GM18520 (cell line): ENCODE measurements around the gene GLRA3.
A peak's percentile ranks its signal among the peaks of the same experiment; 100 is the strongest.
"Not testable (repeated sequence)": the region's sequence is repeated elsewhere in the genome, so short reads cannot be mapped to it uniquely, and the experiment has no call there.

Source experiments
- ATAC-seq: cut with Tn5 transposase; IDR thresholded peaks from one replicate; pipeline ENCODE4 v1.9.1; 2021; ENCODE audit not compliant: unreplicated experiment

The GLRA3 gene

DNA sequence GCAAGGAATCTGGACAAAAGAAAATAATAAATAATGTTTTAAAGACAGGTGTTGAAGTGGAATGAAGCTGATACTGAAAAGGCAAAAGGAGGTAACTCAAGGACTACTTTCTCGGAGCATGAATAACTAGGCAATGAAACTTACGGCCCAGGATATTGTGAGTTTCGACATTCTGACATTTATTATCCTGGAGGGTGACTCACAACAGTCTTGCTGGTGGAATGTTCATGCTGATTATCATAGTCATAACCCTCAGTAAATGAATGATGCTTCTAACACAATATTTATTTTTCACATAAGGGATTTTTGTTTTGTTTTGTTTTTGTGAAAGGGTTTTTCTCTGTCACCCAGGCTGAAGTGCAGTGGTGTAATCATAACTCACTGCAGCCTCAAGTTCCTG lies 159.8 kb downstream of the GLRA3 start:
- ATAC-seq = no peak

DNA sequence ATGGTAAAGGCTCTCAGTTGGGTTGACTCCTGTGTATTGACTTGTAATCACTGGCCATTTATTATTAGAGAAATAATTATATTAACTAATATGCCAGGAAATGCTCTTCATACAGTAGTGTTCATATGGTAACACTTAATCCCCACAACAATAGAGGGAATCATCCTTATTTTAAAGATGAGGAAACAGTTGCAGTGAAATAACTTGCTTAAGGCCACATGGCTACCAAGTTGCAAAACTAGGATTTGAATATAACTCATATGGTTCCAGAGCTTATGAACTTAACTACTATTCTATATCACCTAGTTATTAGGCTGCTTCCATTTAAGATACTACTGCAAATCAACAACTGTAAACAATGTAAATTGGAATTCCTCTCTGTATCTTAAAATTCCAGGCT lies 163.2 kb downstream of the GLRA3 start:
- ATAC-seq = no peak

DNA sequence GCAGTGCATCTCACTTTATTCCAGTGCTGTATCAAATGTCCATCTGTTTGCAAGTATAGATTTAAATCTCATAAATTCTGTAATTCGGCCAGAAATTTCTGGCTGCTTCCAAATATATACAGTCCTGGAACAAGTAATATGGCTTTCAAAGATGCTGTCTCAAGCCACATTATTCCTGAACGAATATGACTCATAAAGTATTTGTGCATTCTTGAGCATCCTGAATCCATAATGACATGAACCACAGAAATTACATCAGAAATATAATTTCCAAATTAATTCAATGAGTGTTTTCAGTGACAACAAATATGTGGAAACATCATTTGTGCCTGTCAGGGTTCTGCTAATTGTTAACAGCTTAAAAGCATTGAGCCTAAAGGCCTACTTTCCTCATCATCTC lies 165.8 kb downstream of the GLRA3 start:
- no peak for ATAC-seq

DNA sequence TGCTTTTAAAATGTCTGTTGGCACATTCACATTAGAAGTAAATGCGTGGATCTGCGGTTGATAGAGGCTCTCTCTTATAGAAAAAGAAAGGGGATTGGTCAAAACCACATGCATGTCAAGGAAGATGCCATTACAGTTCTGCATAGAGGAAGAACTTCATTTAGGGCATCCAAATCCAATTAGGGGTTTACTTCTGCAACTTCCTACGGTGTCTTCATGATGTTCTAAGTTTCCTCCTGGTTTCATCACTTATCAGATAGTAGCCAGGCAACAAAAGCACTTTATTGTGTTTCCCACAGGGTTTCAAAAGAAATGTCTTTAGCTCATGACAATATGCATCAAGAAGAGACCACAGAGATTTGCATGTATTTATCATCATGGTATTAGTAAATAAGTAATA lies 170.8 kb downstream of the GLRA3 start:
- ATAC-seq = no peak

DNA sequence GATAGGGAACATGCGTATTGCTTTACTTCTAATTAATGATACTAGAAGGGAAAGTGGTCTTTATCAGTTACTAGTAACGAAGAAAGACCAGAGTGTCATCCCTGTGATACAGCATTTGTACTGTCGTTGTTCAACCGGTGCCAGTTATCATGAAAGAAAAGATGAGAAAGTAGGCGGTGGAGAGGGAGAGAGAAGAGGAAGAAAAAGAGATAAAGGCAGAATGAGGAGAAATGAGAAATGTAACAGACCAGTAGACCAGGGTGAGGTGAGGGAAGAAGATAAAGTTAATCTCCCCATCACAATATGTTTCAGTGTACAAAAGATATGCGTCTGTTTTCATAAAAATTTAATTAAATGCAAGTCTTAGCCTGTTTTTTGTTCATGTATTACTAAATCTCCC lies 171.6 kb downstream of the GLRA3 start:
- ATAC-seq = no peak

DNA sequence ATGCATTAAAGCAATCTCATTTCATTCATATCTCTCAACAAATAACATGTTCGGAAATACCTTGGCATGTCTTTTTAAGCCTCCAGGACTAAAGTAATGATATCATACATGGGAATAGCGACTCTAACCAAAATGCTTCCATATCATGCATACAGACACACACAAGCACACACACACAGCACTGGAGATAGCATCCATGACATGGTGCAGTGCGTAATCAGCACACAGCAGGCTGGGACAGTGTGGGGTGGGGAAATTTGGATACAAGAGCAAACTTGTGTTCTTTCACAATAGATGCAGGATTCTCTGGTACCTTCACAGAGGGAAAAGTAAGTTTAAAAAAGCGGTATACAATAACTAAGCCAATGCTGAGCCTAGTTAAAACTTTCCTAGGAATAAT lies 174.4 kb downstream of the GLRA3 start:
- no peak for ATAC-seq

DNA sequence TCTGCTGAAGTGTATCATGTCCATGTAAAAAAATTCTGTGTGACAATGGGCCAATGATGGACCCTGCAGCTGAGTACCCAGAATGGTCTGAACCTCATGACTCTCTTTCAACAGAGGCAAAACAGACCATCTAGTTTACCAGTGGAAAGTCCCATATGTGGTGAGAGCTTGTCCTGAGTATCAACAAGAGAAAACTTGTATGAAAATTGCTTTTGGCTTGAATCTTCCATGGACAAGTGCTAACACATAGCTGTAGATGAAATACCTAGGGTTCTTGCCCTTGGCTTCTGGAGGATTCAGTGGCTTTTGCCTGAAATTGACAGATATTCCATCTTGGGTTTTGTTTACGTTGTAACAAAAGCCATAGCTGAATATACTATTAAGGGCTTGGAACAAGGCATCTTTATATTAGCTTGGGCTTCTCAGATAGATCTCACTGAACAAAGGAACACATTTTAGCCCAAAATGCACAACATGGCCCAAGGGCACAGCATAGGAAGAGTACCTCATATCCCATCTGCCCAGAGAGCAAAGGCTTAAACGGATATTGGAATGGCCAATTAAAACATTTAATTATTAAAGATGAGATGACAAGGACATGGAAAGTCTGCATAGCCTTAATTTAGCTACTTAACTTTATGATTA lies 178.2 kb downstream of the GLRA3 start:
- ATAC-seq = no peak

DNA sequence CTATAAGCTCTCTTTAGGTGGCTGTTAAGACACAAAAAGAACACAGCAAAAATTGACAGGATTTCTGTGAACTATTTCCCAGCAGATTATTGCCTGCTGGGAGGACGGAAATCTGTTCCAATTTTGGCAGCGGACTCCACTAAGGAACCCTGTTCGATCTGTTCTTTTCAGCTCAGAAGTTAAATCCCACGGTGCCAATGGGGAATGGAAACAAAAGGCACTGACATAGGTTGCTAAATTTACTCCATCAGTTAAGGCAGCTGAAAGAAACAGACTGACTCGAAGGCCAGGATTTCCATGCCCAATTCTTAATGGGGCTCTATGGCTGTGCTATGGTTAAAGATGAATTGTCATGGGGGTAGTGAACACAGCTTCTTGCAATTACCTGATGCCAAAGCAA lies 180.2 kb downstream of the GLRA3 start:
- no peak for ATAC-seq

DNA sequence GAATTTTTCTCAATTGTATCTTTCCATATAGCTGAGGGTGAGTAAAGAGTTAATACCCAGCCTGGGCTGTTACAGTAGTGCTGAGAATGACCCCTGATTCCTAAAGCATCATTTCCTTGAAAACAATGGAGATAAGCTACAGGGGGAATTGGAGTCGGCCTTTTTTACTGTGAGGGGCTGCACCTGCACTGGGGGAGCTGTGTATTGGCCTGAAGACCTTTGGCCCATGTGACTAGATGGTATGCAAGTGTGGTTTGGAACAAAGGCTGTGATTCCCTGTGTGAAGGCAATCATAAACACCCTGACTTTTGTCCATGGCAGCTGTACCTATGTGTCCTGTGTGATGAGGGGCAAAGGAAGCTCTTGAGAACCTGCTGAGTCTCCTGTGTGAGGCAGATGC lies 182.7 kb downstream of the GLRA3 start:
- ATAC-seq = no peak

DNA sequence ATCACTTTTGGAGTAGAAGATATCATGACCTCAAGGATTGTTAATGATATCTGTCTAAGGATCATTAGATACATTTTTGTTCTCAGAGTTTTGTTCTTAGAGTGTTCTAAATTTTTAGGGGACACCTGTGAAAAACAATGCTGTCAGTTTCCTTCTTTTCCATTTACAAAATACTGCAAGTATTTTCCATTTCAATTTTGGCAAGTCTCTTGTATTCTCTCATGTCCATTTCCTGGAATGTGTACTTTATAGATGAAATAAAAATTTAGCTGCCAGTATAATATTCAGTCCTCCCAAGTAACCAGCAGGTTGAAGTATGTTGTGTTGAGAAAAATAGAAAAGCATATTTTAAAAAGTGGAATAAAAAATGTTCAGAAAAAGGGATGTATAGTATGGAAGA lies 188.9 kb downstream of the GLRA3 start:
- ATAC-seq = no peak

DNA sequence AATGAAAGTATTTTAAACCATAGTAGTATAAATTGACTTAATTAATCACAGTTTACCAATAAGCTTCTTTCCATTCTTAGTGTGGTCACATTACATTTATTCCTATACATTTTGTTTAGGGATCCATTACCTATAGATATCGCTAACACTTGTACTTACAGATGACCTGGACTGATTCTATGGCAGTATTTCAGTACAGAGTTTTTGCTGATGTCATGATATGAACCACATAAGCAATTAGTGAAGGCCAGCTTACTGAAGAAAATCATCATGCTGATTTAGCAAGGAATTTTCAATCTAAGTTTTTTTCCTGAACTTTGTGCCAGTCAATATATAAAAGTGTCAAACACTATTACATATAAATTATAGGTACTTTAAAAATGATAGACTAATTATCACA lies 193.3 kb downstream of the GLRA3 start:
- no peak for ATAC-seq

DNA sequence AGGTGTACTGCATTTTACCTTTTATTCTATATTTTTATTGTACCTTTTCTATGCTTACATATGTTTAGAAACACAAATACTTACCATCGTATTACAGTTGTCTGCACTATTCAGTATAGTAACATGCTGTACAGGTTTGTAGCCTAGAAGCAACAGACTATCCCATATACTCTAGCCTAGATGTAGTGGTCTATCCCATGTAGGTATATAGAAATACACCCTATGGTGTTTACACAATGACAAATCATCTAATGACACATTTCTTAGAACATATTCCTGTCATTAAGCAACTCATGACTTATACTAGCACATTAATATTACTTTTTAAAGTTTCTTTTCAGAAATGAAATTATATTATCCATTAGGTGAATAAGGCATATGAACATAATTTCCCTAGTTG lies 195.6 kb downstream of the GLRA3 start:
- no peak for ATAC-seq

DNA sequence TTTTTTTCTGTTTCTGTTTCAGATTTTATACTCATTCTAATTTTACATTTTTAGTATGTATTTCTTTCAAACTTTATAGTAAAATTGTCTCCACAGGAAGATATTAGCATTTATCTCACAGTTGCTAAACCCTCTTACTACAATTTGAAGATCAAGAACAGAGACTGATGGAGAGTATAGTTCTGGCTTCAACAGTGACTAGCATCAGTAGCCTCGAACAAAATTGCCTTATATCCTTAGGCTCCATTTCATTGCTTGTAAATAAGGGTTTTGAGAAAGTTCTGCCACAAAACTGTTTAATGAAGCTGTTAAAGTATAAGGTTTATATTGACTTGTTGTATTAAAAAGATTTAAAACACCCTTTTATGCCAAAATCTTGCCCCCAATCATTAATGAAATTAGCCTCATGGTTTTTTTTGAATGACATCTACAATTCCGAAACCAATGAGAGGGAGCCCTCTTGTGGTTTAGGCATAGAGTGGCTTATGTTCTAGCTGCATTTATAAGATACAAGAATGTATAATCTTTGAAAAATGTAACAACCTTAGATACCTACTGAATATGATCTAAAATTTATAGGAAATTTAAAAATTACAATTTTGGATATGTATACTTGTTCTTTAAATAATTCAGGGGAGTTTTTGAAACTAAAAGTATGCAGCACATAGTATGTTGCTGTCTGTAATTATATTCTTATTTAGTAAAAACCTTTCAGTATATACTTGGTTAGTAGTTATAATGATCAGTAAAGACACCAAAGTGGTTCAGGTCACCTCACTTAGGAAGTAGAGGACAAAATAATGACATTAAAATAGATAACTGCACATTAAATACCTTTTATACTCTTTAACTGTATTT lies 196.9 kb downstream of the GLRA3 start:
- peak; percentile 51 for ATAC-seq

DNA sequence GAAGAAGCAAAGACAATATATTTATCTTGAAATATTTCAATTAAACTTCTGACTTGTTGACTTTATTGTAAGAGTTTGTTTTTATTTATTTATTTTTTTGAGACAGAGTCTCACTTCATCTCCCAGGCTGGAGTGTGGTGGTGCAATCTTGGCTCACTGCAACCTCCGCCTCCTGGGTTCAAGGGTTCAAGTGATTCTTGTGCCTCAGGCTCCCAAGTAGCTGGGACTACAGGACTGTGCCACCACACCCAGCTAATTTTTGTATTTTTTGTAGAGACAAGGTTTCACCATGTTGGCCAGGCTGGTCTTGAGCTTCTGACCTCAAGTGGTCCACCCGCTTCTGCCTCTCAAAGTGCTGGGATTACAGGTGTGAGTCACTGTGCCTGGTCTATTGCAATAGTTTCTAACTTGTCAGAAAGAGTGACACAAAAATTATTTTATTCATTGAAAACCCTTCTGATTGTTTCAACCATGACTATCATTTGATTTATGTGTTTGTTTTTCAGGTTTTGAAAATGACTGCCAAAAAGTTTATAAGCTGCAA lies 199.1 kb downstream of the GLRA3 start:
- not testable (repeated sequence) for ATAC-seq

DNA sequence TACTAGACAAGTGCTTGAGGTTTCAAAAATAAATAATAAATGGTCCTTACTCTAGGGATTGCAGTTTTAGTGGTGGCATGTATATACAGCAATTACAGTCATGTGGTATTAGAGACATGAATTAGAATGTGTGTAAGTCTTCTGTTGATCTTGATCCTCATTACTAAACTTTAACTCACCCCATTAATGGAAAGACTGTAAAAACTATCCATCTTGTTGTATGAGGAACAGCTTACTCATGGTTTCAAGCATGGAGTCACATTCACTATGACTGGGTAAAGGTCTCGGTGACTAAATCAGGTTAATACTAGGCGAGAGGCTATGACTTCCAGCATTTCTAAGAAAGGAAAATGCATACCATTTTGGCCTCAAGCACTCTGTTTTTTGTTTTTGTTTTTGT lies 199.8 kb downstream of the GLRA3 start:
- ATAC-seq = no peak

DNA sequence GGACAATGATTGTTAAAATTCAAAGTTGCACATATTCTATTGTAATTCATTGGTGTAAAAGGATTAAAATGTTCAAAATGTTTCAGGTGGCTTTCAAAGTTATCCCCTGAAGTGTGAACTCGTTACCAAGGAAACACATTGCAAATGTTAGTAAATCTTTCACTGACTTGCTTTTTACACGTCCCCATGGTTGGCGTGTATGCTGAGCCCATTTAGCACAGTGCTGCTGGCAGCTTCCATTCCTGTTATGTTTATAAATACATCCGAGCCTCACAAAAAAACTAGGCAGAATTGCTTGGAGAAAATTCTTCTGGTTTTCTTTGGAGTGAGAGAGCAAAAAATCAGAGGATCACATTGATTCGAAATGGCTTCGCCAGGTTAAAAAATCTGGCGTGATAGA lies 200.9 kb downstream of the GLRA3 start:
- ATAC-seq = no peak

DNA sequence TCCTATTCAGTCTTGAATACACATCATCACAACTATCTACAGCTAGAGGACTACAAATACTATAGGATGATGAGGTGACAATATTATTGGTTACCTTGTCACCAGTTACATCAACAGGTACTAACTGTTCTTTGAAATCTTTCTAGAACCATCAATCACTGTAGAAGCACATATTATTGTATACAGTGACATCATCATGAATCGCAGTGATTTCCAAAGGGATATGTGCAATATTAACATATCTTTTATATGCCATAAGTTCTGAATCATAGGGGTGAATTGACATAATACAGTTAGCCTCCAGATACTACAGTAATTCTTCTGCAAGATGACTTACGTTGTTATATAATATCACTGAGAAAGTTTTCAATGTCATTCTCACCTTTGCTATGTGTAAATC lies 201.6 kb downstream of the GLRA3 start:
- no peak for ATAC-seq

DNA sequence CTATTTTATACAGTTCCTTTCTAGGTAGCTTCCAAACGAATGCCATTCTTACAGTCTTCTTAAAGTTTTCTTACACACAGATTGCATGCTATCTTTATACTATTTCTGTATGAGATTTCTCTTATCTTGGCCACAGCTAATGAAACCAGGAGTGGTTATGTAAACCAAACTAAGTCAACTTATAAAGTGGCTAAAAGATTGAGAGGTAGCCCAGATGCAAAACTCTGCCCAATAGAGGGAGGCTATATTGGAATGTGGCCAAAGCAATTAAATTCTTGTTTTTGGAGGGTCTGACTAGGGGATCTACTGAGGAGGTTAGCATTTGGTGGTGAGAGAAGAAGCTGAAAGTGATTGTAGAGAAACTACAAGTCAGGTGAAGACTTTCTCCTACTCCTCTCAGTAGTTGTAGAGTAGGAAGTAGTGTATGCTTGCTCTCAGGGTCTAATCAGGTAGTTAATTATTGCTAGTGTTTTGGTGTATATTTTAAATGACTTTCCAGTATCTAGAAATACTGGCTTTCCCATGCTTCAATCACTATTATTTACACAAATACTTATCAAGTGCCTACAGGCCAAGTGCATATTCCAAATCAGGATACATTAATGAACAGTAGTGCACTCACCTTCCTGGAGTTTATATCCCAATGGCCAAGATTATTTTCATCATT lies 202.6 kb downstream of the GLRA3 start:
- no peak for ATAC-seq

DNA sequence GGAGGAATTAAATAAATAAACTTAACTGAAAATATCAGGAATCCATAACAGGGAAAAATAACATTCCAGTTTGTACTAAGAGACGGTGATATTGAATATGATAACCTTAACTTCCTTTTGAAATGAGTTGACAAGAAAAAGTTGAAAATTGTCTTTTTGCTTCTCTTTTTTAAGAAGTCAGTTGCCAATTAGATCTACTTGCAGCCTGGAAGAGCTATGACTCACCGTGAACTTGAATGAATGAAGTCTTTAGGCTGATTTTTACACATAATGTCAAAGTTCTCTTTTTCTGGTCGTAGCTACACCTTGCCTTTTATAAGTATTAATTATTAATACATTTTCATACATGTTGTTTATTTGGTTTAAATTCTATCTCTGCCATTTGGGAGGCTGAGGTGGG lies 212.4 kb downstream of the GLRA3 start:
- ATAC-seq = no peak

DNA sequence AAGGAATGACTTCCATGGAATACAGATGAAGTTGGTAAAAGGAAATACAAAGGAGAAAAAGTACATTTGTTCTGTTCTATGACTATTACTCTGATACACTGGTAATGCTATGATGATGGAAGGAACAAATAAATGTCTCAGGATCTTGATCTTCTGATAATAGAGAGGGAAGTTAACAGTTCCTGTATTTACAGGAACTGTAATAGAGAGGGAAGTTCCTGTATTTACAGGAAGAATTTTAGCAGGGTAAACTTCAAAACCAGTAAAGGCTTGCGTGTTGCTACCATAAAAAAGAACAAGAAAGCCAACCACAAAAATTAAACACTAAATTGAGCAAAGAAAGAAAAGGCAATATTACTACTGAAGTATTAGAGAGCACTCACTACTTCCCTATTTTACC lies 215.1 kb downstream of the GLRA3 start:
- no peak for ATAC-seq

DNA sequence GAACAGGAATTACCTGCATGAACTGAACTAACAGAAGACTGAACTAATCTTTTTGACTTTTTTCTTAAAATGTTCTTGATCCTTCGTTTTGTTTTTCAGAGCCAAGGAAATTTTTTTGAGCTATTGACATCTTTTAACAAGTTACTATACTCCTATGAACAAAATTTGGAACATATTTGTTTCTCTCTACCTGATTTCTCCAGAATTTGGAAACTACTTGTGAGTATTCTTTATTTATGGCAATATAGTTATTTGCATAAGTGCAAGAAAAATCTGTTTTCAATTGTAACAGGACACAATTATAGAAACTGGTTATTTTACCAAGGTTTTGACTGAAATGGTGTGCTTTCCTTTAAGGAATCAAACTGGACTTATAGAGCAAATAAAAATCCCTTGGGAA lies 217.3 kb downstream of the GLRA3 start:
- ATAC-seq = no peak

DNA sequence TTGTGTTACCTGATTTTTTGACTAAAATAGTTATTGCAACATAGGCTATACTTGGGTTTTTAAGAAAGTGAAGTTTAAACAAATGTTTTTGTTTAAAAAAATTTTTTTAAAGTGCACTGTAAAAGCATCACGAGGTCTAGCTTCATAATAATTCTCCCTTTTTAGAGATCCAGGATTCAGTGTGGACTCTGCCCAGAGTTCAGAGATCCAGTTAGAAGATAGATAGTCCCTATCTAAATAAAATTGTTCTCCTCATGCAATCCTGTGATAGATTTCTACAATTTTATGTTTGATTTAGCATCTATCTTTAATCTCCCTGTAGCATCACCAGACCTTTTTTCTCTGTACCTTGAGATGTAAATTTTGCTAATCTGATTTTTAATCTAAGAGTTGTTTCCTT lies 221.3 kb downstream of the GLRA3 start:
- no peak for ATAC-seq
